K562 treated with DMSO at 1 percent for 24 hours (cell line): ENCODE results near the gene ARMH4. TPM values are rescaled to one million over a fixed set of nuclear protein-coding genes. Genes with fewer than 3 reads are reported as not detected.

Source experiments
- total RNA-seq: library from RNA; unstranded; fragments of 300-600 nt; gene quantifications from 2 replicates; pipeline ENCODE4 v1.2.3, GENCODE V29; 2022; ENCODE audit warnings: low read depth; ENCODE audit not compliant: insufficient read depth

Gene ARMH4
- 0.16 and 0.58 TPM in 2 replicates for total RNA-seq

DNA sequence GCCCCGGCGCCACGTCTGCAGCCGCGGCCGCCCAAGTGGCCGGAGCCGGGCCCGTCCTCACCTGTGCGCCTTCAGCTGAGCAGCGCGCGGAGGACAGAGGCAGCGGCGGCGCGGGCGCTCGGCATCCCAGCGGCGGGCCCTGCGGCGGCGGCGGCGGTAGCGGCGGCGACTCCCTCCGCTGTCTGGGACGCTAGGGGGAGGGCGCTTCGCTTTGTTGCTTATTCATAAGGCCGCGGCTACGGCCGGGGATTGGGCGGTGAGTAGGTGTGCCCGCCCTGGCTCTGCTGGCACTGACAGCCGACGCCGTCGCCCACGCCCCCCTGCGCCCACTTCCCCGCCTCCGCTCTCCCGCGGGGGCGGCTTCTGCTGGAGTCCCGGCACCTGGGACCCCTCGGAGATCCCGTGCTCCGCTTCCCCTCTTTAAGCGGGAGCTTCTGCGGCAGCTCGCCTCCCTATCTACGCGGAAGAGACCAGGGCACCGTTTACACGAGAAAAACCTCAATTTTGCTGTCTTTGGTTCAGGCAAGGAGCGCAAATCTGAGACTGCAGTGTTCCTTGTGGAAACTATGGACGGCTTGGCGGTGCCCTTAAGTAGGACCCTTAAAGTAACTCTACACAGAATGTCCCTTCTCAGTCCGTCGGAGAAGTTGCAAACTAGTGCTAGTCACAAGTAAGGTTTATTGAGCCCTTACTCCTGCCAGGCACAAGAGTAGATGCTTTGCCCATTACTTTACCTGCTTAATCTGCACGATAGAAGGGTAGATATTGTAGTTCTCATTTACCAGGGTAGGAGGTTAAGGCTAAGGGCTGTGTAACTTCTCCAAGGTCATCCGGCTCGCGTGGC, at the start of gene ARMH4:
Gene ARMH4 (minus strand): TSS at position 200 of the 844 bp plus-strand sequence. CDS start 12,855 bp downstream, outside the sequence.

GRCh38 chr14:58199726-58200479, 47.9 kb upstream of the ARMH4 start, which contains the start of gene ACTR10:
Gene ACTR10, plus strand, starts transcription at chr14:58200149. Its CDS starts 69 bp downstream, at chr14:58200218.

Other genes with a start within 250 kb of the ARMH4 start
- gene ACTR10, start 47.9 kb upstream of the ARMH4 start, total RNA-seq = 14.6 and 25.2 TPM in 2 replicates
- 138 and 139 TPM in 2 replicates for gene PSMA3, start 92.6 kb upstream of the ARMH4 start, total RNA-seq
- 5.3 and 6.0 TPM in 2 replicates for gene ARID4A, start 146.3 kb upstream of the ARMH4 start, total RNA-seq
- not detected in 2 replicates for gene TOMM20L, start 243.7 kb upstream of the ARMH4 start, total RNA-seq